Effector CD8-positive, alpha-beta T cell (primary cell): Measurements from ENCODE around the gene PLXDC2.

Experiments used
- DNase-seq: peaks from one replicate; lab custom pipeline; 2025; lab: John Stamatoyannopoulos, UW

The PLXDC2 gene

GRCh38 chr10:20276127-20276979 is 460.1 kb downstream of the PLXDC2 start:
- DNase-seq = no peak

GRCh38 chr10:20277820-20278219 is 461.6 kb downstream of the PLXDC2 start:
- DNase-seq = no peak

- no peak for DNase-seq
These were observed 465.3 kb downstream of the PLXDC2 start for GRCh38 chr10:20281579-20281978.

GRCh38 chr10:20287586-20287985 is 471.4 kb downstream of the PLXDC2 start:
- no peak for DNase-seq

- no peak for DNase-seq
These were observed 471.8 kb downstream of the PLXDC2 start for GRCh38 chr10:20288060-20288459.

GRCh38 chr10:20289070-20289828 is 473.0 kb downstream of the PLXDC2 start:
- no peak for DNase-seq

- no peak for DNase-seq
These were observed 482.2 kb downstream of the PLXDC2 start for GRCh38 chr10:20298417-20298816.

GRCh38 chr10:20299034-20299736 is 483.0 kb downstream of the PLXDC2 start:
- DNase-seq = no peak

- no peak for DNase-seq
These were observed 484.5 kb downstream of the PLXDC2 start for GRCh38 chr10:20300735-20301134.

- no peak for DNase-seq
These were observed 485.8 kb downstream of the PLXDC2 start for GRCh38 chr10:20302033-20302432.

GRCh38 chr10:20303453-20304152 is 487.4 kb downstream of the PLXDC2 start:
- DNase-seq = no peak

GRCh38 chr10:20313665-20314064 is 497.4 kb downstream of the PLXDC2 start:
- DNase-seq = no peak

GRCh38 chr10:20314431-20314830 is 498.2 kb downstream of the PLXDC2 start:
- DNase-seq = no peak

GRCh38 chr10:20327954-20328353 is 511.7 kb downstream of the PLXDC2 start:
- no peak for DNase-seq

- DNase-seq = no peak
These were observed 514.0 kb downstream of the PLXDC2 start for GRCh38 chr10:20330246-20330645.

- DNase-seq = no peak
These were observed 518.3 kb downstream of the PLXDC2 start for GRCh38 chr10:20334559-20334958.
